NT2/D1 (cell line): Measurements from ENCODE around the gene RIC3.

Source experiments
- YY1 ChIP-seq: IDR thresholded peaks from 2 replicates; pipeline ENCODE4 v1.6.1; 2011; ENCODE audit not compliant: insufficient read length, insufficient read depth
- ZNF274 ChIP-seq: IDR thresholded peaks from 2 replicates; pipeline ENCODE4 v1.6.1; 2011; ENCODE audit warnings: mild to moderate bottlenecking, low read depth, low read length

- TF ChIP-seq YY1 (no peak), ZNF274 (no peak)
These were observed 60.4 kb downstream of the RIC3 start for GRCh38 chr11:8108421-8108820.
